ENCODE results near the gene IGSF6. TPM values are rescaled to one million over a fixed set of nuclear protein-coding genes. Genes with fewer than 3 reads are reported as not detected.

The IGSF6 gene
- total RNA-seq, 1 donor from 2014 or later, result 0.74 TPM

- Histone ChIP-seq H3K27me3 (no peaks in the 10 kb centered on the region), H3K4me3 (no peak overlapping the region), H3K4me1 (peaks cover 13% of the 10 kb centered on the region), H3K27ac (no peak overlapping the region), H3K36me3 (no peaks in the 10 kb centered on the region), H3K9me3 (no peaks in the 10 kb centered on the region)
- no peak for DNase-seq (ENCODE audit: extremely low spot score in 2 of 2)
- TF ChIP-seq POLR2AphosphoS5 (IDR thresholded peaks at IDR 0.05; ENCODE audit: insufficient read depth in 1 of 2, low read depth in 1 of 2) (no peak), POLR2A (IDR thresholded peaks at IDR 0.05) (no peak)
- TF ChIP-seq, protein P1, sequence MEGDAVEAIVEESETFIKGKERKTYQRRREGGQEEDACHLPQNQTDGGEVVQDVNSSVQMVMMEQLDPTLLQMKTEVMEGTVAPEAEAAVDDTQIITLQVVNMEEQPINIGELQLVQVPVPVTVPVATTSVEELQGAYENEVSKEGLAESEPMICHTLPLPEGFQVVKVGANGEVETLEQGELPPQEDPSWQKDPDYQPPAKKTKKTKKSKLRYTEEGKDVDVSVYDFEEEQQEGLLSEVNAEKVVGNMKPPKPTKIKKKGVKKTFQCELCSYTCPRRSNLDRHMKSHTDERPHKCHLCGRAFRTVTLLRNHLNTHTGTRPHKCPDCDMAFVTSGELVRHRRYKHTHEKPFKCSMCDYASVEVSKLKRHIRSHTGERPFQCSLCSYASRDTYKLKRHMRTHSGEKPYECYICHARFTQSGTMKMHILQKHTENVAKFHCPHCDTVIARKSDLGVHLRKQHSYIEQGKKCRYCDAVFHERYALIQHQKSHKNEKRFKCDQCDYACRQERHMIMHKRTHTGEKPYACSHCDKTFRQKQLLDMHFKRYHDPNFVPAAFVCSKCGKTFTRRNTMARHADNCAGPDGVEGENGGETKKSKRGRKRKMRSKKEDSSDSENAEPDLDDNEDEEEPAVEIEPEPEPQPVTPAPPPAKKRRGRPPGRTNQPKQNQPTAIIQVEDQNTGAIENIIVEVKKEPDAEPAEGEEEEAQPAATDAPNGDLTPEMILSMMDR (IDR thresholded peaks at IDR 0.05), result no peak
- intact Hi-C loops (cut with DNase I), result no loop called here
Measured at GRCh38 chr16:21593530-21594289, 58.7 kb downstream of the IGSF6 start.

DNA sequence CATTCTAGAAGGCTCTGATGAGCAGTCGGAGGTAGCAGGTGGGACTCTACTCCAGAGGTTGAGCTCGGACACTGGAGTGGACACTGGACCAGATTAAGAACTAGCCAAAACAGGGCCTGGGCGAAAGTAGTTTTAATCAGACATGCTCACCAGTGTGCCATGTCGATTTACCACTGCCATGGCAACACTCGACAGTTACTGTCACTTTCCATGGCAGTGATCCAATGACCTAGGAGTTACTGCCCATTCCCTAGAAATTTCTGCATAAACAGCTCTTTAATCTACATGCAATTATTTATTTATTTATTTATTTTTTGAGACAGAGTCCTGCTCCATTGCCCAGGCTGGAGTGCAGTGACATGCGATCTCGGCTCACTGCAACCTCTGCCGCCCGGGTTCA is 60.2 kb downstream of the IGSF6 start:
- Histone ChIP-seq H3K4me3 (no peak overlapping the region), H3K4me1 (peaks cover 8% of the 10 kb centered on the region), H3K36me3 (no peaks in the 10 kb centered on the region), H3K27ac (no peak overlapping the region), H3K9me3 (no peaks in the 10 kb centered on the region), H3K27me3 (no peaks in the 10 kb centered on the region)
- TF ChIP-seq, protein P1 (IDR thresholded peaks at IDR 0.05), result no peak
- no peak for TF ChIP-seq POLR2A (IDR thresholded peaks at IDR 0.05)
- TF ChIP-seq POLR2AphosphoS5 (IDR thresholded peaks at IDR 0.05; ENCODE audit: insufficient read depth in 1 of 2, low read depth in 1 of 2), result no peak
- intact Hi-C loops (cut with DNase I), result no loop called here
- DNase-seq (ENCODE audit: extremely low spot score in 2 of 2), result no peak

- TF ChIP-seq, protein P1 (IDR thresholded peaks at IDR 0.05), result no peak
- TF ChIP-seq POLR2A (IDR thresholded peaks at IDR 0.05), result no peak
- no peak for TF ChIP-seq POLR2AphosphoS5 (IDR thresholded peaks at IDR 0.05; ENCODE audit: insufficient read depth in 1 of 2, low read depth in 1 of 2)
- Histone ChIP-seq H3K27ac (no peak overlapping the region), H3K9me3 (no peaks in the 10 kb centered on the region)
Measured at GRCh38 chr16:21590796-21591195, 61.6 kb downstream of the IGSF6 start.

GRCh38 chr16:21590287-21590686 is 62.1 kb downstream of the IGSF6 start:
- H3K27me3 ChIP-seq, result no peaks in the 10 kb centered on the region
- peak in 1 of 2 donors; percentile 12 for TF ChIP-seq POLR2AphosphoS5 (IDR thresholded peaks at IDR 0.05; ENCODE audit: insufficient read depth in 1 of 2, low read depth in 1 of 2)
- TF ChIP-seq, protein P1 (IDR thresholded peaks at IDR 0.05), result no peak
- TF ChIP-seq POLR2A (IDR thresholded peaks at IDR 0.05), result no peak
- no peaks in the 10 kb centered on the region for H3K36me3 ChIP-seq
- intact Hi-C loops (cut with DNase I), result no loop called here
- no peaks in the 10 kb centered on the region for H3K9me3 ChIP-seq
- no peak for DNase-seq (ENCODE audit: extremely low spot score in 2 of 2)
- peaks cover 8% of the 10 kb centered on the region for H3K4me1 ChIP-seq
- no peak overlapping the region for H3K4me3 ChIP-seq
- H3K27ac ChIP-seq, result no peak overlapping the region

More at GRCh38 chr16:21590796-21591195, 61.6 kb downstream of the IGSF6 start:
- no peak for DNase-seq (ENCODE audit: extremely low spot score in 2 of 2)
- H3K4me3 ChIP-seq, result no peak overlapping the region
- no peaks in the 10 kb centered on the region for H3K27me3 ChIP-seq
- intact Hi-C loops (cut with DNase I), result no loop called here
- no peaks in the 10 kb centered on the region for H3K36me3 ChIP-seq
- peaks cover 8% of the 10 kb centered on the region for H3K4me1 ChIP-seq

- DNase-seq (ENCODE audit: extremely low spot score in 2 of 2), result no peak
- TF ChIP-seq, protein P1 (IDR thresholded peaks at IDR 0.05), result no peak
- TF ChIP-seq POLR2AphosphoS5 (IDR thresholded peaks at IDR 0.05; ENCODE audit: insufficient read depth in 1 of 2, low read depth in 1 of 2) (no peak), POLR2A (IDR thresholded peaks at IDR 0.05) (no peak)
- Histone ChIP-seq H3K9me3 (no peaks in the 10 kb centered on the region), H3K27me3 (no peaks in the 10 kb centered on the region), H3K4me1 (peaks cover 8% of the 10 kb centered on the region), H3K4me3 (no peak overlapping the region), H3K27ac (no peak overlapping the region), H3K36me3 (no peaks in the 10 kb centered on the region)
- intact Hi-C loops (cut with DNase I), result no loop called here
Measured at GRCh38 chr16:21589551-21589950, 62.9 kb downstream of the IGSF6 start.

Measured in vagina (tissue), 2 donors.